Eye (tissue), 1 donor: ENCODE data around the gene ADSS1.

Source experiments
- DNase-seq: peaks from one replicate; pipeline ENCODE4 v3.0.0-alpha.2; 2015

ADSS1 gene

DNA sequence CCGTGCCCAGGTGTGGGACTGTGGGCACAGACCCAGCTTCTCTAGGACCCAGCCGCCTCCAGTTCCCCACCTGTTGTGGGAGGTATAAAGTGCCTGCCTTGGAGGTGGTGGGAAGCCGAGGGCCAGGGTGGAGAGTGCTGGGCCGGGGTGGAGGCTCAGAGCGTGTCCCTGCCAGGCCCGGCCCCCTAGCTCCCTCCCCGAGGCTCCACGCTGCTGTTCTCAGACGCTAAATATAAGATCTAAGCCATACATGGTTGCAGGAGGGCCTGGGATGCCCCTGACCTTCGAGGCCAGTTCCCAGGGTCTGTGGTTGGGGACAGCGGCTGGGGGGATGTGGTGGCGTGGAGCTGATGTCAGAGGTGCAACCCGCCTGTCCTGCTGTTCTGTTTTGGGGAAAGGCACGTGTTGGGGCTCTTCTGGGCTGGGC lies 23.8 kb upstream of the ADSS1 start:
- no peak for DNase-seq

DNA sequence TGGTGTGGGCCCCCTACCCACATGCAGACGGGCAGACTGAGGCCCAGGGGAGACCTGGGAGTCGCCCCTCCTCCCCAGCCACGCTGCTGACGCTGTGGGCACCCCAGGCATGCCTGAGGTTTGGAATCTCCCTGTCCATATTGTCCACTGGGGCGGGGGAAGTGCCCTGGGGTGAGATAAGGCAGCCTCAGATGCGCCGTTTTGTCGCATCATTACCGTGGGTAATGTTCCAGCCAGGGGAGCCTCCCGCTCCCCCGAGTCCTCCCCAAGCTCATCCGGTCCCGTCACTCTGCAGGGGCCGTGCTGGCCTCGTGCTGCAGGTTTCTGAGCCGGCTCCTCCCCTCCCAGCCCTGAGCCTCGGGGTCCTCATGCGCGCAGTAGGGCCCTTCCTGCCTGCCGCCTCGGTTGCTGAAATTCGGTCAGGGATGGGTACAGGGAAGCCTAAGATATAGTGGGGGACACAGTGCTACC lies 23.2 kb upstream of the ADSS1 start:
- DNase-seq: no peak

DNA sequence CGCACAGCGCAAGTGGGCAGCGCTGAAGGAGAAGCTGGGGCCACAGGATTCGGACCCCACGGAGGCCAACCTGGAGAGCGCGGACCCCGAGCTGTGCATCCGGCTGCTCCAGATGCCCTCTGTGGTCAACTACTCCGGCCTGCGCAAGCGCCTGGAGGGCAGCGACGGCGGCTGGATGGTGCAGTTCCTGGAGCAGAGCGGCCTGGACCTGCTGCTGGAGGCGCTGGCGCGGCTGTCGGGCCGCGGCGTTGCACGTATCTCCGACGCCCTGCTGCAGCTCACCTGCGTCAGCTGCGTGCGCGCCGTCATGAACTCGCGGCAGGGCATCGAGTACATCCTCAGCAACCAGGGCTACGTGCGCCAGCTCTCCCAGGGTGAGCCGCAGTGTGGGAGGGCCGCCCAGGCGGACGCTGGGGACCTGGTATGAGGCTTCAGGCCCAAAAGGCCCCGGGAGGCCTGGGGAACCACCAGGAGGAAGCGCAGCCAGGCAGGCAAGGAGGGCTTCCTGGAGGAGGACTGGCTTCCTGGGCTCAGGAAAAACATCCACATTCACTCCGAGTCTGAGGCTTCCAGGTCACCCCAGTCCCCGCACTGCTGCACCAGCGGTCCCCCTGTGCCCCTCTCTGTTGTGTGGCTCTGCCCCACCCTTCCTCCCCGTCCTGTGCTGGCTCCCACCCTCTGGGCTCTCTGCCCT lies 22.5 kb upstream of the ADSS1 start:
- no peak for DNase-seq

DNA sequence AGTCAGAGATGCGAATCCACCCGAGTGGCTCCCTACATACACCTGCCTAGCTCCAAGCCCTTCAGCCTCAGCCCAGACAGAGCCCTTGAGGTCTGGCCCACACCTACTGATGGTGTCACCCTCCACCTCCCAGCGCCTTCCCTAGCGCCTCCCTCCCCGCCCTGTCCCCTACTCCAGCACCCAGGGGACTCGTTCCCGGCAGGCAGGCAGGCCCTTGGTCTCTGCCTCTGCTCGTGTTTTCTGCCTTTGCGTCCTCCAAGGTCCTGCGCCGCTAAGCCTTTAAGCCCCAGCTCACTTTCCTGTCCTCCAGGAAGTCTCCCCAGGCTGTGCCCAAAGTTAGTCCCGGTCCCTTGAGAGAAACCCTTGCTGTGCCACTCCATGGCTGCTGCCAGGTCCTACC lies 21.9 kb upstream of the ADSS1 start:
- no peak for DNase-seq

DNA sequence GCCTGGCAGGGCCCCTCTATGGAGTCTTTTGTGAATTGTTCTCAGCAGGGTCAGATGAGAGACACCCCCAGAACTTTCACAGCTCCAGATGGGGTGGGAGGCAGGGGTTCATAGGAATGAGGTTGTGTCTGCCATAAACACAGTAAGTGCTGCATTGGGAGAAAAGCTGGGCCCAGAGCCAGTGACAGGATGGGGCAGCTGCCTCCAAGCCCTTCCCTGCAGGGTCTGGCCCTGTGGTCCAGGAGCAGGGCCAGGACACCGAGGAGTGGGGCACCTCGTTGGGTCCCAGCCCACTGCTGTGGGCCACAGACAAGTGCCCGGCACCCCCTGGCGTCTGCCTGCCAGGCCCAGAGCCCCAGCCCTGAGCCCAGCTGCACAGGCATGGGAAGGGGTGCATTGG lies 21.4 kb upstream of the ADSS1 start:
- no peak for DNase-seq

DNA sequence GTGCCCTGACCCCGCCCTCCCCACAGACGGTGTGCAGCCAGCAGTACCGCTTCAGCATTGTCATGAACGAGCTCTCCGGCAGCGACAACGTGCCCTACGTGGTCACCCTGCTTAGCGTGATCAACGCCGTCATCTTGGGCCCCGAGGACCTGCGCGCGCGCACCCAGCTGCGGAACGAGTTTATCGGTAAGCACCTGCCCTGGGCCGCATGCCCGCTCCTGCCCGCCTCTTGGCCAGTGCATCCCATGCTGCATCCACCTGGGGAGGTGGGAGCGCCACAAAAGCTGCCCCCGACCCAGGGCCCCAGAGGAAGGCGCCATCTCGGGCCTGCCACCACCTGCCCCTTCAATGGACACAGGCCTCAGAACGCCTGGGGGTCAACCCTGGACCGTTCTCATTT lies 20.8 kb upstream of the ADSS1 start:
- no peak for DNase-seq

DNA sequence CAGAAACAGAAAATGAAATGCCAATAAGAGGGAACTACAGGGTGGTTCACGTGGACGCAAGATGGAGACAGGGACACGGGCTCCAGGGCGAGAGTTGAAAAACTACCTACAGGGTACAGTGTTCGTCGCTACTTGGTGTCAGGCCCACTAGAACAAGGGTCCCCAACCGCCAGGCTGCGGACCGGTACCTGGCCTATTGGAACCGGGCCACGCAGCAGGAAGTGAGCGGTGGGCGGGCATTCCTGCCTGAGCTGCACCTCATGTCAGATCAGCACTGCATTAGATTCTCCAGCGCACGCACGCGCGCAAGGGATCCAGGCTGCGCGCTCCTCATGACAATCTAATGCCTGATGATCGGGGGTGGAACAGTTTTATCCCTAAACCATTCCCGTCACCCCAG lies 19.8 kb upstream of the ADSS1 start:
- no peak for DNase-seq

DNA sequence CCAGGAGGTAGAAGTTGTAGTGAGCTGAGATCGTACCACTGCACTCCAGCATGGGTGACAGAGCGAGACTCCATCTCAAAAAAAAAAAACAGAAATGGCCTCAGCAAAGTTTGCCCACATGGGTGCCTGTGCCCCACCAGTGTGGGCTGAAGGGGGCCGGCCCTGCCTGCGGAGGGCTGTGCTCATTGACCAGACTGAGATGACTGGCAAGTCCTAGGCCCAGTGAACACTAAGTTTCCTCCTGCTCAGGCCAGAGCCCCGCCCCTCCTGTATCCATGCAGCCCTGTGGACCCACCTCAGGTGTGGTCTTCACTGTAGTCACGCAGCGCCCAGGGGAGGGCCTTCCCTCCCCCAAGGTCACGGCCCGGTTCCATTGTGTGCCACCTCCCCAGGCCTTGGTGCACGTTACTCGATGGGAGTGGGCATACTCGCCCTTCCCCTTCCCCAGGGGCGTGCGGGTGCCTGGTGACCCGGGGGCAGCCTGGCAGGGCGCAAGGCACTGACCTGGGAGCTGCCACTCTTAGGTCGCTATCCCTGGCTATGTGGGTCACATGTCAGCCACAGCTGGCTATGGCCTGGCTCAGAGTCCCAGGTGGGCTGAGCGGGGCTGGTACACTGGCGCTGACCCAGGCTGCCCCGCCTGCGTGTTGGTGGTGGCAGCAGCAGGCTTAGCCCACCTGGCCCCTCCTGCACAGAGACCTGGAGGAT lies 18.5 kb upstream of the ADSS1 start:
- DNase-seq: no peak

DNA sequence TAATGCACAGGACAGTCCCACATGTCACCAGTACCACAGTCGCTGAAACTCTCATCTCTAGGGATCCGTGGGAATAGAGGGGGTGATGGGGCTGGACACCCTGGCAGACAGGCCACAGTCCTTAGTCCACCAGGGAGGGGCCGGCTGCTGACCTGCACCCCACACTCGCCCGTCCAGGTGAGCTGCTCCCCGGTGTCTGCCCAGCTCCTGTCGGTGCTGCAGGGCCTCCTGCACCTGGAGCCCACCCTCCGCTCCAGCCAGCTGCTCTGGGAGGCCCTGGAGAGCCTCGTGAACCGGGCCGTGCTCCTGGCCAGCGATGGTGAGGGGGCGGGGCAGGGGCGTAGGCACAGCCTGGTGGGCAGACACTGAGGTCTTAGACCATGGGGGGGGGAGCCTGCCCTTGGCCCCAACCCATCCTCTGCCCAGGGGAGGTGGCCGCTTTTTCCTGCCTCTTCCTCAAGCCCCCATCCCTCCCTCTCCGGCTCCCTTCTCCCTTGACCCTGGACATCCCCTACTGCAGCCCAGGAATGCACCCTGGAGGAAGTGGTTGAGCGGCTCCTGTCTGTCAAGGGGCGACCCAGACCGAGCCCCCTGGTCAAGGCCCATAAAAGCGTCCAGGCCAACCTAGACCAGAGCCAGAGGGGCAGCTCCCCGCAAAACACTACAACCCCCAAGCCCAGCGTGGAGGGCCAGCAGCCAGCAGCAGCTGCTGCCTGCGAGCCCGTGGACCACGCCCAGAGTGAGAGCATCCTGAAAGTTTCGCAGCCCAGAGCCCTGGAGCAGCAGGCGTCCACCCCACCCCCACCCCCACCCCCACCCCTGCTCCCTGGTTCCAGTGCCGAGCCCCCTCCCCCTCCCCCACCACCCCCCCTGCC lies 17.1 kb upstream of the ADSS1 start:
- DNase-seq: no peak

DNA sequence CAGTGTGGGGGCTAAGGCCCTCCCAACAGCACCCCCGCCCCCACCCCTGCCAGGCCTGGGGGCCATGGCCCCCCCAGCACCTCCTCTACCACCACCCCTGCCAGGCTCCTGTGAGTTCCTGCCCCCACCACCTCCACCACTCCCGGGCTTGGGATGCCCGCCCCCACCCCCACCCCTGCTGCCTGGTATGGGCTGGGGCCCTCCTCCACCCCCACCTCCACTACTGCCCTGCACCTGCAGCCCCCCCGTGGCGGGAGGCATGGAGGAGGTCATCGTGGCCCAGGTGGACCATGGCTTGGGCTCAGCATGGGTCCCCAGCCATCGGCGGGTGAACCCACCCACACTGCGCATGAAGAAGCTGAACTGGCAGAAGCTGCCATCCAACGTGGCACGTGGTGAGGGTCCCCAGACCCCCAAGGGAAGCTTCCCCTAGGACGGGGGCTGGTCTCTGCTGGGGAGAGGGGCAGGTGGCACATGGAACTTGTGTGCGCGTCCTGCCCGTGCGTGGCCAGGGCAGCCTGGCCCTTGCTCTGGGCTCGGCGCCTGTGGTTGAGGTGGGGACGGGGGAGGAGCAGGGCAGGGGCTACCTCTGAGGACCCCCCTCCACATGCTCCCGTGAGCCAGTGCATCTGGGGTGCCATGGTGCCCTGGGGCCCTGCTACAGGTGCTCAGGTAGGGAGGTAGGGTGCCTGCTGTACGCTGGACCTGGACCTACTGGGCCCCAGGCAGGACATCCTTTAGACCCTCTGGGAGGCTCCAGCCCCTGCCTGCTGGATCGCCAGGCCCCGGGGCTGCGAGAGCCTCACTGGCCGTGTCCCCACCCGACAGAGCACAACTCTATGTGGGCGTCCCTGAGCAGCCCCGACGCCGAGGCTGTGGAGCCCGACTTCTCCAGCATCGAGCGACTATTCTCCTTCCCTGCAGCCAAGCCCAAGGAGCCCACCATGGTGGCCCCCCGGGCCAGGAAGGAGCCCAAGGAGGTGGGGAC lies 16.1 kb upstream of the ADSS1 start:
- DNase-seq: no peak

DNA sequence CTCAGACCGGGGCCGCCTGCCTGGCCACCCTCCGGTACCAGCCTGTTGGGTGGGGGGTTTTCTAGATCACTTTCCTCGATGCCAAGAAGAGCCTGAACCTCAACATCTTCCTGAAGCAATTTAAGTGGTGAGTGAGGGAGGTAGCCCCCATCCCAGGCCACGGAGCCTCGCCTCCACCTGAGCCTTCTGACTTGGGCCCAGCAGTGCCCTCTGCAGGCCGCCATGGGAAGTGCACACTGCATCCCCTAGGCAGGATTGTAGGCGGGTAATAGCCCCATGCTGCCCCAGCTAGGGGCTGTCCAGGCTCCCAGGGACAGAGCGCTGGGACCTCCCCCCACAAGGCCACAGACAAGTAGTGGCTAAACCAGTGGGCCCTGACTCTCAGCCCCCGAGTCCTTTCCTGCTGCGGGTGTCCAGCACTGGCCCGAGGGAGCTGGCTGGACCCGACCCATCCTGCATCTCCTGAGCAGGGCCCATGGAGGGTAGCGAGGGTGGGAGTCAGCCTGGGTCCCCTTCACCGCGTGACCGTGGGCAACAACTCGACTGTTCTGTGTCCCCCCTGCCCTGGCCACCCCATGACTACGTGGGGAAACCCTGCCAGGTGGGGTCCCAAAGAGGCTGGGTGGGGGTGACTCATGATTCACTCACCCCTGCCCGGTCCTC lies 15.3 kb upstream of the ADSS1 start:
- peak; percentile 90 for DNase-seq

DNA sequence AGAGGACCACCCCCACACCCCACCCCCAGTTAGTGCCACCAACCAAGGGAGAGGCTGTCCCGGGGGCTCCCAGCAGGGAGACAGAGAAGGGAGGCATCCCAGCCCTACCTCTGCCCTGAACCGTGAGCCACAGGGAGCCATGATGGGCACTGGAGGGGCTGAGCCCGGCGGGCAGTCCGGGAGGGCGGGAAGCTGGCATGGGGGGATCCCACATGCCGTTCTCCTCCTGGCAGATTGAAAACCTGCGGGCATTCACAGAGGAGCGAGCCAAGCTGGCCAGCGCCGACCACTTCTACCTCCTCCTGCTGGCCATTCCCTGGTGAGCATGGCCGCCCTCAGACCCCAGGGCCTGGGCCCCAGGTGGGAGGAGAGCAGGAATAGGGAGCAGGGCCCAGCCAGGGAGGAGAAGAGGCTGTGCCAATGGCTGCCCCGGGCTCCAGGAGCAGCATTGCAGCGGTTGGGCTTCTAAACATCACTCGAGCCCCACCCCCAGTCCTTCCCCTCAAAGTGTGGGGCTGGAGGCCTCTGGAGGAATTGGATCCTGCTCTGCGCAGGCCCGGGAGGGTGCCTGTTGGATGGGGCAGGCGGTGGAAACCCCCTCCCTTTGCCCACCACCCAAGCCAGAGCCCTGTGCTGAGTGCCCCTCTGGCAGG lies 14.5 kb upstream of the ADSS1 start:
- DNase-seq: no peak

DNA sequence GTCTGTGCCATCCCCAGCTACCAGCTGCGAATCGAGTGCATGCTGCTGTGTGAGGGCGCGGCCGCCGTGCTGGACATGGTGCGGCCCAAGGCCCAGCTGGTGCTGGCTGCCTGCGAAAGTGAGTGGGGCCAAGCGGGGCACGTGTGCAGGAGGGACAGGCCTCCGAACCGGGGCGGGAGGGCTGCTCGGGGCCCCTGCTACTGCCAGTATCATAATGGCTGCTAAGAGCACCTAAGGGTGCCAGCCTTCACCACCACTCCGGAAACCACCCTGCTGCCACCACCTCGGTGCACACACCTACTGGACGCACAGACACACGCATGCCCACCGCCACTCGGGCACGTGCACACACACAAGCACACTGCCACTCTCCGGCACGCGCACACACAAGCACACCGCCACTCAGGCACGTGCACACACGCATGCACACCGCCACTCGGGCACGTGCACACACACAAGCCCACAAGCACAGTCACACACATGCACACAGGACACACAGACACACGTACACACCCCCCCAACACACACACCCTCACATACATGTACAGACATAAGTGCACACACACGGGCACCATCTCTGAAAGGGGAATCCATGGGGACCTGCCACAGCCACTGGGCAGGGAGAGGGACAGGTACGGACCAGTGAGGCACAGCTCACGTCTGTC lies 13.8 kb upstream of the ADSS1 start:
- no peak for DNase-seq

DNA sequence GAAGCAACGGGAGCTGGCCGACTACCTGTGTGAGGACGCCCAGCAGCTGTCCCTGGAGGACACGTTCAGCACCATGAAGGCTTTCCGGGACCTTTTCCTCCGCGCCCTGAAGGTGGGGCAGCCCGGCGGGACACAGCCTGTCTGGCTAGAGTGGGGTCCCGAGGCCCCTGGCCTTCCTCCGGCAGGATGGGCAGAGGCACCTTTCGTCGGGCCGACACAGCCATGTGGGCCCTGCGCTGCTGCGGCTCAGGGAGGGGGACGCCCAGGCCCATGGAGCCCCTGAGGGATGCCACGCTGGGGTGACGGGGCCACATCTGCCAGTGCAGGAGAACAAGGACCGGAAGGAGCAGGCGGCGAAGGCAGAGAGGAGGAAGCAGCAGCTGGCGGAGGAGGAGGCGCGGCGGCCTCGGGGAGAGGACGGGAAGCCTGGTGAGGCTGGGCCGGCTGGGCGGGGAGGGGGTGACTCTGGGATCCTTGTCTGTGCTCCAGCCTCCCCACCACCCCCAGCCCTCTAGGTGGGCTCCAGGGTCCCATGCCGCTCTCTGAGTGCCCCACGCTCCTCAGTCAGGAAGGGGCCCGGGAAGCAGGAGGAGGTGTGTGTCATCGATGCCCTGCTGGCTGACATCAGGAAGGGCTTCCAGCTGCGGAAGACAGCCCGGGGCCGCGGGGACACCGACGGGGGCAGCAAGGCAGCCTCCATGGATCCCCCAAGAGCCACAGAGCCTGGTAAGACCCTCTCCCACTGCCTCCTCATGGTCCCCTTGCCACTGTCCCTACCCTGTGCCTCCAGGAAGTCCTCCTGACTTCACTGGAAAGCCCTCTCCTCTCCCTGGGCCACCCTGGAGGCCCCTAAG lies 10.9 kb upstream of the ADSS1 start:
- DNase-seq: no peak

DNA sequence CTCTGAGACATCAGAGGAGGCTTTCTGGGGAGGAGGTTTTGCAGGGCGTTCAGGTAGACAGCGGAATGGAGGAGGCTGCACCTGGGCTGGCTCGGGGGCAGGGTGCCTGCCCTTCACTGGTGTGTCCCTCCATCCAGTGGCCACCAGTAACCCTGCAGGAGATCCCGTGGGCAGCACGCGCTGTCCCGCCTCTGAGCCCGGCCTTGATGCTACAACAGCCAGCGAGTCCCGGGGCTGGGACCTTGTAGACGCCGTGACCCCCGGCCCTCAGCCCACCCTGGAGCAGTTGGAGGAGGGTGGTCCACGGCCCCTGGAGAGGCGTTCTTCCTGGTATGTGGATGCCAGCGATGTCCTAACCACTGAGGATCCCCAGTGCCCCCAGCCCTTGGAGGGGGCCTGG lies 10.0 kb upstream of the ADSS1 start:
- DNase-seq: no peak

DNA sequence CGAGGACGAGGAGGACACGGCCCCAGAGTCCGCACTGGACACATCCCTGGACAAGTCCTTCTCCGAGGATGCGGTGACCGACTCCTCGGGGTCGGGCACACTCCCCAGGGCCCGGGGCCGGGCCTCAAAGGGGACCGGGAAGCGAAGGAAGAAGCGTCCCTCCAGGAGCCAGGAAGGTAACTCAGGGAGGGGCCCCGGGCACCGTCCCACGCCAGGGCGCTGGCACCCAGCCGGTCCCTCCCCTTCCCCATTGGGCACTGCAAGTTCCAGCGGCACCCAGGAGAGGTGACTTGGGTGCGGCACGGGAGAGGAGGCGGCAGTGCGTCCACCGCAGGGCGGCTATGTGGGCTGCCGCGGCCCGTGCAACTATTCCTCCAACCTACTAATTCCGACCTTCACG lies 9.3 kb upstream of the ADSS1 start:
- no peak for DNase-seq

DNA sequence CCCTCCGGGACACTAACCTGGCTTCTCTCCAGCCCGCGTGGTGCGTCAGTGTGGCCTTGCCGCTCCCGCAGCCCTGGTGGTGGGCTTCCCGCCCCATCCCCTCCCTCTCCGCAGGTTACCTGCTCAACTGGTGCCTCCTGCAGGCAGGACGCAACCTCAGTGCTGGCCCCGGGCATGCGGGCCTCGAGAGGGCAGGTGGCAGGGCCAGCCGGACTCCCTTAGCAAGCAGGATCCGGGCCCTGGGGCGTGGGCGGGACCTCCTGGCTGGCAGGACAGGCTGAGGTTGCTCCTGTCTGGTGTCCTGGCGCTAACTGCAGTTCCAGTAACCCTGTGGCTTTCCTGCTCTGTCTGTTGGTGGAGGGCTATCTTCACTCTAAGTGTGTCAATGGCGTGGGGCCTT lies 8.6 kb upstream of the ADSS1 start:
- DNase-seq: no peak

DNA sequence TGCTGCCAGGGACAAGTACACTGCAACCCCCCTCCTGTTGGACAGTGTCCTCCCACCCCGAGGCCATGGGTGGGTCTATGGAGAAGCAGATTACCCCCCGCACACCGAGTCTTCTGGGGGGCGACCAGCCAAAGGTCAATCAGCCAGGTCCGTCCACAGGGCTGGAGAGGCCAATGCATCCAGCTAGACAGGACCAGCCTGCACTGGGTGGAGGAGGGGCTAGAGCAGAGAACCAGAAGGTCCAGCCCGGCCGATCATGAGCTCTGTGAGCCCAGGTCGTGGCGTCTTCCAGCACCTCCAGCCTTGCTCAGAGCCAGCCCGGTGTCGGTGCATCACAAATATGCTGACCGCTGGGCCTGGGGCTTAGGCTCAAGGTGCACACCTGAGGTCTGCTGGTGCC lies 8.2 kb upstream of the ADSS1 start:
- DNase-seq: no peak

DNA sequence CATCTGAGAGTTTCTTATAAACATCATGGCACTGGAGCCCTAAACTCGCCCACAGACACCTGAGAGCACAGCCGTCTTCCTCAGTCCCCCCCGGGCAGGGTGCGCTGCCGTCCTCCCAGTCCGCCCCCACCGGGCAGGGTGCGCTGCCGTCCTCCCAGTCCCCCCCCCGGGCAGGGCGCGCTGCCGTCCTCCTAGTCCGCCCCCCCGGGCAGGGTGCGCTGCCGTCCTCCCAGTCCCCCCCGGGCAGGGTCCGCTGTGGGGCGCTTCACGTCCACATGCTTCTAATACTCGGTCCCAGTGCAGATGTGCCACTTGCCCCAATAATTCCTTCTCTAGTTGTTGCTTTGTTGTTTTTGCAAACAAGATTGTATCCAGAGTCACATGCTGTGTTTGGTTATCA lies 6.9 kb upstream of the ADSS1 start:
- no peak for DNase-seq

DNA sequence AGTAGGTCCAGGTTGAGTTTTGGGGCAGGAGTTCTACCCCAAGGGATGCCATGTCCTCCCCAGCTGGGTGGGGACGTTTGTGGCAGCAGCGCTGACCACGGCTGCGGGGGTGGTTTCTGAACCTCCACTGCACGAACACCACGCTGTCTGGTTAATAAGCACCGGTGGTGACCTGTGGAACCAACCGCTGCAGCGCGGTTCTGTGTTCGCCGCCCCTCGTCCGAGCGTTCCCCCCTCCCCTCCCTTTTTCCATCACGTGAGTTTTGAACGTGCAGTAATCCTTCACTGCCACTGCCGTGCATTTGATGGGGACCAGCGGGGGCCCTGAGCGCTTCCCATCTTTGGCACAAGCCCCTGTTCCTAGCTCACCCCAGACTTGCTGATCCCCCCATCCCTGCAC lies 6.4 kb upstream of the ADSS1 start:
- DNase-seq: peak; percentile 49
